Activated CD8-positive, alpha-beta memory T cell treated with anti-CD3 and anti-CD28 coated beads, Interleukin-2, amount 50 U/mL, for 1 hour (primary cell): Measurements from ENCODE around the gene TPH2.

ENCODE experiments used
- DNase-seq: peaks from one replicate; pipeline ENCODE4 v3.0.0-alpha.2; 2020; ENCODE audit errors: extremely low read depth

The TPH2 gene

DNA sequence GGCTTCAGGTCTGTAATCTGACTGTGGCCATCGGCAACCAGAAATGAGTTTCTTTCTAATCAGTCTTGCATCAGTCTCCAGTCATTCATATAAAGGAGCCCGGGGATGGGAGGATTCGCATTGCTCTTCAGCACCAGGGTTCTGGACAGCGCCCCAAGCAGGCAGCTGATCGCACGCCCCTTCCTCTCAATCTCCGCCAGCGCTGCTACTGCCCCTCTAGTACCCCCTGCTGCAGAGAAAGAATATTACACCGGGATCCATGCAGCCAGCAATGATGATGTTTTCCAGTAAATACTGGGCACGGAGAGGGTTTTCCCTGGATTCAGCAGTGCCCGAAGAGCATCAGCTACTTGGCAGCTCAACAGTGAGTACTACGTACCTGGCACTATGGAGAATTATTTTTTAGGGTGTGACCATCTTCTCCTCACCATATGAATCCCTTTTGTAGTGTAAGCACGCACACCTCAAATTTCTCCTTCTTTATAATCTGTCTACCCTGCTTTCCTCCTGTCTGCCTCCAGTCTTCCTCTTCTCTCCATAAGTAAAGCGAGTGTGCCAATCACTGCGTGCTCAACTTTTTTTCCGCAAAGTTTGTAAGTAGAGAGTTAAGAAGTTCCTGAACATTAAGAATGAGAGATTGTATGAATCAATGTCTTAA lies at the start of gene TPH2:
Gene TPH2 (plus strand): TSS at position 118 of the 658 bp plus-strand sequence. CDS start 142 bp downstream, at position 260.
- DNase-seq = no peak

DNA sequence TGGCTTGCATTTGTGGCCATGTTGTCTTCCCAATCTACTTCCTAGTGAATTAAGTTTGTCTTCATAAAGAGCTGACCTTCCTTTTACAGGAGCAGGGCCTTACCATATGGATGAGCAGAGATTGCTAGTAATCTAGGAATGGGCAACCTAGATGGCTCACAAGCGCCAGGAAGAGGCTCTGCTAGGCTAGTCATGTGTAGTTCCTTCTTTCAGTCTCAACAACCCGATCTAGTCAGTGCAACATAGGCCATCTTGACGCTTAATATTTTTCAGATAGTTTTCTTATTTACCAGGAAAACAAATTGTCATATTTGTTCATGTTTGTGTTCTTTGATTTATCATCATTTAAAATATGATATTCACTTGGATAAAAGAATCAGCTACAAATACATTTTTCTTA lies 48.2 kb upstream of the TPH2 start:
- no peak for DNase-seq

DNA sequence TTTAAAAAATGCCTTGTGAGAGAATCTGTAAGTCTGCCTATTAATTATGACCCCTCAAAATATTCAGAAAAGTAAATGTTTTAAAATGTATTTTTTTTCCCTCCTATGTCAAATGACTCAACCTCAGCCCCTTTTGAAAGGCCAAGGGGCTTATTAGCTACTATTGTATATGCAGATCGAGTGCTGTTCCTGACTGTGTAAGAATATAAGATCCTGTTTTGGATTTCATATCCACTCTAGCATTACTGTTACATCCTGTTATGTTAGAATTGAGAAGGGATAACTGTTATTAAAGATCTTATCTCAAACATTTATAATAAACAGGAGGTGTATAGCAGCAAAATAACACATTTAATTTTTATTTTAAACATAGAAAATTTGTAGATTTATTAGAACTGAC lies 46.6 kb upstream of the TPH2 start:
- DNase-seq = no peak

DNA sequence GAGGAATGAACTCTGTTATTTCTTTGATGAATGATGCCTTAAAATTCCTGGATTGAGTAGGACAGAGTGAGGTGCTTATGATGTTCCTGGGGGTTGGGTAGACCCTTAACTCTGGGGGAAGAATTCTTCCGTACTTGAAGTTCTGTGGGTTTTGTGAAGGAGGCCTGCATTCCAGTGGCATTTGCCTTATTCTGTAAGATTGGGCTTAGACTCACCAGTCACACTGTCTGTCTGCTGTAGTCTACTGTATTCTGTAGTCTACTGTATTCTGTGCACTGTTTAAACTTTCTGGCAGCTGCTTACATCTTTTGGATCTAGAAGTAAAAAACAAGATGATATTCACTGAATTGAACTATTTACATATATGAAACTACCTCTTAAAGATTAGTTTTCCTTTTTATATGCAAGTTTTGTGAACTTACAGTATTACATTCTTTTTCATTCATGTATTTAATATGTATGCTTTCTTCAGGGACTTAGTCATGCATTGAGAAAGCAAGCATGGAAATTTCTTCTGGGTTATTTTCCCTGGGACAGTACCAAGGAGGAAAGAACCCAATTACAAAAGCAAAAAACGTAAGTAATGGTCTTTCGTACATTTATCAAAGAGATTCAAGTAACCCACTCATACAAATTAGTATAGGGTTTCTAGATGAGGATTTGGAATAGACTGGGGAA lies 42.3 kb upstream of the TPH2 start:
- DNase-seq = no peak

DNA sequence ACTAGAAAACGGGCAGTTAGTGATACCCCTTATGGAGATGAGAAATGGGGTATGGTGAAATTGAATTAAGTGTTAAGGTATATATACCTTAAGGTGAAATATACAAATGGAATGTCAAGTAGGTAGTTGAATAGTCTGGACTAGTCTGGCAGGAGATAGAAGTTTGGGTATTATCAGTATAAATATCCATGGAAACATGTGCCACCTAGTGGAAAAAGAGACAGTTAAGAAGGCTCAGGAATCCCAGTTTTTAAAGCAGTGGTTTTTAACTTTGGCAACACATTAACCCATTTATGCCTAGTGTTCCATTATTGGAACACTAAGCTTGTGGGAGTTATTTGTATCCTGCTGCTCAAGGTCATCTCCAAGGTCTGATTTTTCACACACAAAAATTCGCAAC lies 38.6 kb upstream of the TPH2 start:
- no peak for DNase-seq

DNA sequence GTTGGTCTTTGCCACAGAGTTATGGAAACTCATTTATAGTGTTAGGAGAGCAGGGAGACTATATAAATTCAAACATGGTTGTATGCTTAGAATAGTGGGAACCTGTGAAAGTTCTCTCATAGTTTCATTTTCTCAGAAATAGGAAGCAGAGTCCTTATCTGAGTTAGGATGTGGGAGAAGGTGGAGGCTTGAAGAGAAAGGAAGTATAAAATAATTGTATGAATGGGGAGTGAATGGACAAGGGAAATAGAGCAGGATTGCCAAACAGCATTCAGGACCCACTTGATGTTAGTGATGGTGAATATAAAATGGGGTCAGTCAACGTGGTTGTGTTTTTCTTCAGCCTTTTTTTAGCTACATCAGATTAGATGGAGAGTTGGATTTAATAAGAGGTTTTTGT lies 34.0 kb upstream of the TPH2 start:
- DNase-seq = no peak

DNA sequence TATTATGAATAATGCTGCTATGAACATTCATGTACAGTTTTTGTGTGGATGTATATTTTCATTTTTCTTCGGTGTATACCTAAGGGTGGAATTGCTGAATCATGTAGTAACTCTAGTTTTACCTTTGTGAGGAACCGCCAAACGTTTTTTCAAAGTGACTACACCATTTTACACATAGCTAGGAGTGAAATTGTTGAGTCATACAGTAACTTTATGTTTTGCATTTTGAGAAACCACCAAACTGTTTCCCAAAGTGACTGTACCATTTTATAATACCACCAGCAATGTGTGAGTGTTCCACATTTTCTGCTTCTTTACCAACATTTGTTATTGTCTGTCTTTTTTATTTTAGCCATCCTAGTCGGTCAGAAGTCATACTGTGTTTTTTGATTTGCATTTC lies 3.1 kb upstream of the TPH2 start:
- no peak for DNase-seq

DNA sequence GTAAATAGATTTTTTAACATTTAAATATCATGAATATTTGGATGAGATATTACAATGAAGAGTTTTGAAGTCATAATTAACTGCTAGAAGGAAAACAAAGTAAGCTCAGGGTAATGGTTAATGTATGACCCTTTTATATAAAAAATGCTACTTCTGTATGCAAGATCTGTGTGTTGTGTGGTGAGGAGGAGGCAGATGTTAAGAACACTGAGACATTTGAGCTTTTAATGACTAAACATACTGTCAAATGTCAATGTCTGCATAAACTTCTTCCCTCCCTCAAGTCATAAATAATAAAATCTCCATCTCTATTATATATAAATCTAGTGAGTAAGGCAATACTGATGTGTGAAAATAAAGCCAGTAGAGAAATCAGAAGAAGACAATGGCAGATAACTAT lies 1.4 kb downstream of the TPH2 start:
- DNase-seq = no peak

DNA sequence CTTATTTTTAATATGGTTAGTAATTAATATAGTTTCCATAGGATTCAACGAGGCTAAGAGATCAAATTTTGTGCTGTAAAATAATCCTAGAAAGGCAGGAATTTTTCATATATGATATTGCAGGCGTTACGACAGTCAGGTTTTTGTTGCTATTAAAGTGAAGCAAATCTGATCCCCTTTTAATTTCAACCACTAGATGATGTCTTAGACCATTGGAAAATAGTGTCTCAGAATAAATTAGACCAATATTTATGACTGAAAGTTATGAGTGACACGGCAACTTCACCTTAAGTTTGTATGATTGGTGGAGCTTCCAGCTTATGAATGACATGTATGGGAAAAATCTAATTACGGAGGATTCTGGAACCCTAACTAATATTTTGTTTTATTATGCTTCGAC lies 2.5 kb downstream of the TPH2 start:
- no peak for DNase-seq

DNA sequence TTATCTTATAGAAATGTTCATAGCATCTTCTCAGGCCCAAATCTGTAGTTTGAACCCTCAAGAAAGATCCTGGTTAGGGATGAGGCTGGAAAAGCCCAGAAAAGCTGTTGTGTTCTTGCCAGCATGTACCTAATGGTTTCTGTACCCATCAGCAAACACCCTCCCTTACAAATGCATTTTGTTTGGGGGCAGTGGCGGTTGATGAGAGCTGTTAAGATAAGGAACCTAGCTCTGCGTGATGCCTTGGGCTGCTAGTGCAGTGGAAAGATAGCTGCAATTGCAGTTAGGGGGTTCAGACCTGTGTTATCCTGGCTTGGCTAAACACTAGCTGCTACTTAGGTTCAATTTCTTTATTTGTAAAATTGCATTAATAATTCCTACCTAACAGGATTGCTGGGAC lies 3.6 kb downstream of the TPH2 start:
- no peak for DNase-seq

DNA sequence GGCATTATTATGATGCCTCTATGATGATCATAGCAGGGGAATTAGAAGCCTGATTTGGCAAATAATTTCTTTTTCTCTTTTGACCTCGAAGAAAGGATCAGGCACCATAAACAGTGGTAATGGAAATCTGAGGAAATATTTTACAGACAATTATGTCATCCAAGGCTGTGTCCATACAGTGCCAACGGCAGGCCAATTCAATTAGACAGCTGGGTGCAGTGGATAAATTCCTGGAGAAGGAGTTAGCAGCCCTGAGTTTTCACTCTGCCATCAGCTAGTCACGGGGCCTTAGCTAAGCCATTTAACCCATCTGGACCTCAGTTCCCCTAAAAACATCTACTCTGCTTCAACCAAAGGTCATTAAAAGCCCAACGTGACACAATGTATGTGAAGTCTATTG lies 4.1 kb downstream of the TPH2 start:
- no peak for DNase-seq

DNA sequence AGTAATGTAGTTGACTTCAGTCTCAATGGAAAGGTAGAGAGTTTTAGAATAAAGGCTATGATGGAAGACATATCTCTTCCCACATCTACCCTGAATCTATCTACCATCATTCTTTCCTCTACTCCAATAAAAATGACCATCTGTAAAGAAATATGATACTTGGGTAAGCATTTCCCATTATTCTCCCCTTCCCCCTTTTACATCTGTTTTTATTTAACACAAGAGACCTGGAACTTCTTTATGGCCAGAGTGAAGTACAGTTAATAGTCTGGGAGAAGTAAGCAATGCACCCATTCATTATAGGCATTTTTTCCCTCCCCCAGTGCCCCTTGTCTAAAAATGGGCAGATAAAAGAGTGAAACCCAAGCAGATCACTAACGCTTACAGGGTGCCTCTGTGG lies 6.5 kb downstream of the TPH2 start:
- DNase-seq = no peak

DNA sequence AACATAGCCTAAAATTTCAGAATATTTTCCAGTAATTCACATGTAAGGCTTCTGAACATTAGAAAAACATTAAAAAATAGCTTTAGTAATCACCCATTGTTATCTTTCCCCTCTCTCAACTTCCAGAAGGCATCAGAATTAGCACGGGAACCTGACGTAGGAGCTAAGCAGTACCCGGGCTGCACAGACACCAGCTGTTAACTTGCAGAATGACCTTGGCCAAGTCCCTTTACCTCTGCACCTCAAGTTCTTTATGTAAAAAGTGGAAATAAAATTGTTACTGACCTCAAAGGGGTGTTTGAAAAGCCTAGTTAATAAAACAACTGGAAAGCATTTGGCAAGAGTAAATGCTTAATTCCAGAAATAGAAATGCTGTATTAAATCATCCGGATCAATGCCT lies 7.2 kb downstream of the TPH2 start:
- no peak for DNase-seq

DNA sequence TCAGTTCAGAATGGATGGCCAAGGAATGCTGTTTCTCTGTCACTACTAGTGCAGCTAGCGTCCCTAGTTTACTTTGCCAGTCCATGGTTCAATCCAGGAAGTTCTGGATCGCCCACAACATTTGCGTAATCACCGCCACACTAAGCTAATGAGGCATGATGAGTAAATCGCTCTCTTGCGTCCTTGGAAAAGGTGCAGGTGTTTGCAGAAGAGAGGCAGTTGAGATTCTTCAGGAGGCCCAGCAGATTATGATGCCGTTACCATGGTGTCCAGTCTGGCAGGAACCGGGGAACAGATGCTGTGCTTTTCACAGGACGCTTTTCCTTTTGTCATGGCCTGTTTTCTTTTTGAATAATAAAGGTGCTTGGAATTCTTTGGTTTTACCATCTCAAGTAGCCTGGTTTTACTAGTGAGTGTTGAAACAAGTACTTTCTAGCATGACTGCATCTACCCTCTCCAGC lies 9.0 kb downstream of the TPH2 start:
- DNase-seq = no peak

DNA sequence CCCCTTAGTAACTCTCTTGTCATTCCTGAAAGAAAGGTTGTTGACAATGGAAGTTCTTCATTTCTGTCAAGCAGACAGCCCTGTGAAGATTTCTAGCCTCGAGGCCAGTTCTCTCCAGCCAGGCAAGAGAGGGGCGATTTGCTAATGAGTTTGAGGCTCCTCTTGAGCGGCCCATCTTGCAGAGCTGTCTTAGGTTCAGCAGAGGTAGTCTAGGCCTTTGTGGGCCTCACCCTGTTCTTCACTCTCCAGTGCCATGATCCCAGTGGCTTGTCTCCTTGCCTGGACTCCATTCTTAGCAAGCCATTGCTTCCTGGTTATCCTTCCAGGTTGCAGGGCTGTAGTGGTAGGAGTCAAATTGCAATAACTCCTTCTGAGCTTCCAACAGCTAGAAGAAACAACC lies 9.7 kb downstream of the TPH2 start:
- no peak for DNase-seq

DNA sequence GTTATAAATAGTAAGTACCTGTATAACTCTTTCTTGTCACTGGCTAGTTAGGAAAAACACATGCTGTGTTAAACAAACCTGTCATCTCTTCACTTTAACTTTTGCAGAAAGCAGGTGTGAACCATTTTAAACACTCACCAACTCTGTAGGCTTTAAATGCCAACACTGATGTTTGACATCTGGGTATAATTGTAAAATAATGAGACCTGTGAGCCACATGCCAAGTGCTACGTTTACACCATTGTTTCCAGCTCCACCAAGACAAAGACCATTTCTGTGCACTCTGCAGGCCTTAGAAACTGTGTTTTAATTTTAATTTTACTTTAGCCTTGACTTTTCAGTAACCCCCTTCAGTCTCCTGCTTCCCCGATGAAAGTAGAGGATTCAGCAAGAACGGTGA lies 11.0 kb downstream of the TPH2 start:
- no peak for DNase-seq

DNA sequence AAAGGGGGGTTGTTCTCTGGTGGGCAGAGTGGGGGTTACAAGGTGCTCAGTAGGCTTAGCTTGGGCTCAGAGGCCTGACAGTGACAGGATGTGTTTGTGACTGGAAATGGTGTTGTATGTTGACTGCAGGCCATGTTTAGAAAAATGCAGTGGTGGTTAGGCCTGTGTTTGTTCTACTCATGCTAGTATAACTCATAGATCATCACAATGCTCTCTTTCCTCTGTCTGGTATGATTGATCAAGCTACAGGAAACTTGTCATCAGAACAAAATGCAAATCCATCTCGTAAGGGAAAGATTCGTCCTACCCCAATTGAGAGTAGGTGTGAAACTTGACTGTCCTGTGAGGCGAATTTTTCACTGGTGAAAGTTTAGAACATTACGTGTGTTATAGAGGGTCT lies 11.8 kb downstream of the TPH2 start:
- DNase-seq = no peak

DNA sequence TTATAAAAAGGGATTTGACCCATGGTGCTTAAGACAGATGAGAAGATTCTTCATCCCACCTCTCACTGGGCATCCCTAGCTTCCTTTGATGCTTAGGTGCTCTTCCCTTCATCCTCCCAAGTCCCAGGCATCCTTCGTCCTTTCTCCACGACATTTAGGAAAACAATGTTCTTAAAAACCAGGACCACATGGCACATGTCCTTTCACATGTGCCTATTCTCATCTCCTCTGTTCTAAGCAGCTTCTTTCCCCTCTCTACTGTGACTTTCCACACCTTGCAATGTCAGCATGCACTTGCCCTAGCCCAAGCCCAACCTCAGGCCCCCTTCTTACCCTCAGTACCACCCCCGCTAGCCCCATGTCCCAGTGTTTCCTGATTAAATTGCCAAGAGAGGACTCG lies 12.2 kb downstream of the TPH2 start:
- DNase-seq = no peak

DNA sequence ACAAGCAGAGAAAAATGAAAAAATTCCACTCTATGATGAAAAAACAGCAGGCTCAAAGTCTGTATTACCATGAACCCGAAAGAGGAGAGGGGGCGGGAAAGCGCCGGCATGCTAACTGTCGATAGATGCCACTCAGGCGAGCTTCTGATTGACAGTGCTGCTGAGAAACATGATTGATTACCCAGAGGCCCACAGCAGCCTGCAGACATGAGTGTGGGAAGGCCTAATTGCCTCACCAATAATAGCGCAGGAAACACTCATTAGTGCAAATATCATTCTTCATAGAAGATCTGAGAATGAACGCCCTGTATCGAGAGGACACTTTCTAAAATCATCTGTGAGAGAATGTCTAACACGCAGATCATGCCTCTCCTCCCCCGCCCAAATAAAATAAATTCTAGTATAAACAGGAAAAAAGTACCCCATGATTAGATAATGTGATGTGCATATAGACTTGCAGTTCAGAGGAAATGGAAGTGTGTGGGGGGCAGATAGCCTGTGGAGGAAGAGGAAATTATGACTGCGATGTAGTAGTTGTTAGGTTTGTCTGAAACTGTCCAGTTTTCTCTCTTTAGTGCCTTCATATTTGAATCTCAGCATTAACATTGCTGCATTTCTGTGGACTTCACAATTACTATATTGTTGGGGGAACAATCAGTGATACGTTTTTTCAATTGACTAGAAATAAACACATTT lies 15.6 kb downstream of the TPH2 start:
- no peak for DNase-seq

DNA sequence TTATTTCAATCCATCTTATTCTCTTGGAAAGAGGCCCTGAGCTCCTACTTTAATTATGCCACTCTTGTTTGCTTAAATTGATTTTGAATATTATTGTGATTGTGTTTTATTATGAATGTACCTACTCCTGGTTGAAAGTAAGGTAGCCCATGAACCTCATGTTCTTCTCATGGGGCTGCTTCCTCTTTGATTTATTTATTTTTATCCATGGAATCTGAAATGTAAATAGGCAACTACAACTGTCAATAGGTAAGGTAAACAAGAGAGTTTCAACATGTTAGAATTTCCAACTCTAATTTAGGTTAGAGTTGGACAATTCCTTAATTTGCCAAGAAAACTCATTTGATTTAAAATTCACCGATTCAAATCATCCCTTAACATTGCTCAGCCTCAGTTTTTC lies 16.2 kb downstream of the TPH2 start:
- DNase-seq = no peak

DNA sequence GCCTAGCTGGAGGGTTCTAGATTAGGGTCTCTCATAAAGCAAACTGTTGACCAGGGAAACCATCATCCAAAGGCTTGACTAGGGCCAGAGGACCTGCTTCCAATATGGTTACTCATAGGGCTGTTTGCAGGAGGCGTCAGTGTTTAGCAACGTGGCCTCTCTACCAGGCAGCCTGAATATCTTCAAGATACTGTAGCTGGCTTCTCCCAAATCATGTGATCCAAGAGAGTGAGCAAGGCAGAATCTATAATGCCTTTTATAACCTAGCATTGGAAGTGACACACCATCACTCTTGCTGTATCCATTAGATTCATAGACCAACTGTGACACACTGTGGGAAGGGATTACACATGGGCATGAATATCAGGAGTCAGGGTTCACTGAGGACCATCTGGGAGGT lies 17.3 kb downstream of the TPH2 start:
- no peak for DNase-seq

DNA sequence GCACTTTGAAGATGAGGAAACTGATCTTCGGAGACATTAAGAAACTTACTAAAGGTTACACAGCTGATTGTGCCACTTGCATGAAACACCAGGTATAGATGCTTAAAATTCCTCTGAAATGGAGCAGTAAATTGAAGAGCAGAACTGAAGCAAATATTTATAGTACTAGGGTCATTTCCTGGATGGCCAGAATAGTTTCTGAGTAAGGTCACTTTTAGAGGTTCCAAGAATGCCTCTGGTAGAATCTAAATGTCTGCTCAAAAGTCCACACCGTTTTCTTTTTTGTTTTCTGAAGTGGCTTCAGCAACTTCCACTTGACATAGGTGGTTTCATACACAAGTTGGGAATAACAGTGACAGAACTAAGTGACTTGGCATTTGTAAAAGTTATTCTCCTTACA lies 19.4 kb downstream of the TPH2 start:
- DNase-seq = no peak

DNA sequence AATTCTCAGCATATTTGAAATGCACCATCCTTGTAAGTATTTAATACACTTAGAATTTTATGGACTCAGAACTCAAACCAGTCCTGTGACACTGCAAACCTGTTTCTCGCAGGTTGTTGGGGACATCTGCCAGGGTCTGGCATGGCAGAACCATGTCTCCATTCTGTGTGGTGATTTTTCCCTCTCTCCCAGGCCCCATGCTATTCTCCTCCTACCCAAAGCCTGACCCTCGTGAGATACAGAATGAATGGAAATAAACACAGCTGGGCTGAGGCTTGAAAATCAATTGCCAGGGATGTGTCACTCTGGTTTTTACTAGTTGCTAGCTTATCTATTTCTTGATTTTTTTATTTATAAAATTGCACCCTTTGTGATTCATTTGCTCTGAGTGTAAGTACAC lies 19.8 kb downstream of the TPH2 start:
- no peak for DNase-seq
